GM21423 (cell line): ENCODE measurements around the gene SLC36A4.
"Not testable (repeated sequence)": the region's sequence is repeated elsewhere in the genome, so short reads cannot be mapped to it uniquely, and the experiment has no call there.

Experiments
- ATAC-seq: cut with Tn5 transposase; IDR thresholded peaks from one replicate; pipeline ENCODE4 v1.9.1; 2021; ENCODE audit warnings: mild to moderate bottlenecking, moderate library complexity; ENCODE audit not compliant: unreplicated experiment

The SLC36A4 gene

GRCh38 chr11:93197380-93198214, at the start of gene SLC36A4:
Gene SLC36A4, minus strand, starts transcription at chr11:93197991. Its CDS starts 159 bp downstream, at chr11:93197832.
- peak; percentile 86 for ATAC-seq

DNA sequence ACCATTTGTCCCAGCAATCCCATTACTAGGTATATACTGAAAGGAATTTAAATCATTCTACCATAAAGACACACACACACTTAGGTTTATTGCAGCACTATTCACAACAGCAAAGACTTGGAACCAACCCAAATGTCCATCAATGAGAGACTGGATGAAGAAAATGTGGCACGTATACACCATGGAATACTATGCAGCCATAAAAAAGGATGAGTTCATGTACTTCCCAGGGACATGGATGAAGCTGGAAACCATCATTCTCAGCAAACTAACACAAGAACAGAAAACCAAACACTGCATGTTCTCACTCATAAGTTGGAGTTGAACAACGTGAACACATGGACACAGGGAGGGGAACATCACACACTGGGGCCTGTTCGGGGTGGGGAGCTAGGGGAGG, 49.0 kb upstream of the SLC36A4 start:
- not testable (repeated sequence) for ATAC-seq

- no peak for ATAC-seq
These were observed 46.2 kb upstream of the SLC36A4 start for GRCh38 chr11:93244018-93244417.

GRCh38 chr11:93239966-93240365, 42.2 kb upstream of the SLC36A4 start:
- ATAC-seq, result no peak

- no peak for ATAC-seq
These were observed 41.2 kb upstream of the SLC36A4 start for GRCh38 chr11:93238956-93239355.

GRCh38 chr11:93236741-93237675, 39.2 kb upstream of the SLC36A4 start:
- no peak for ATAC-seq

DNA sequence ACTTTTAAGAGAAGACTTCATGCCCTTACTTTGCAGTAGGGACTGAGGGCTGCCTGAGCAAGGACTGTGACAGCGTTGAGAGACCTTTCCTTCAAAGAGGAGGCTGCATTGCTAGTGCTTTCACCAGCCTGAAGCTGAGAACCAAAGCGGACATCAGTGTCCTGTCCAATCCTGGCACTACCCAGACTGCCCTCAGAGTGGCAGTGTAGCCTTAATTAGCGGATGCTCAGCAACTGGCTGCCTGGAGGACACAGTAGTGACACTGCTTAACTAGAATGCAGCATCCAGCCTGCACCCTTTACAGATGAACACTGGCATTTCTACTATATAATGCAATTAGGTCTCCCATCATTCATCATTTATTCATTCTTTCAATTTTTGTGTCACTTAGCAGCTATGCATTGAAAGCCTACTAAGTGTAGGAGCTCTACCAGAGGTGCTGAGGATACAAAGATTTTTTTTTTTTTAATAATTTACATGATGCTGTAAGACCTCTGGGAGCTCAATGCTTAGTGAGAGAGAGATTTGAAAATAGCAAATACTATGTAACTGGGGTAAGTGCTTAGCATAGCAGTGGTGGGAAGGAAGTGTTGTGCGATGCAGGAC, 36.9 kb upstream of the SLC36A4 start:
- ATAC-seq, result peak; percentile 99

DNA sequence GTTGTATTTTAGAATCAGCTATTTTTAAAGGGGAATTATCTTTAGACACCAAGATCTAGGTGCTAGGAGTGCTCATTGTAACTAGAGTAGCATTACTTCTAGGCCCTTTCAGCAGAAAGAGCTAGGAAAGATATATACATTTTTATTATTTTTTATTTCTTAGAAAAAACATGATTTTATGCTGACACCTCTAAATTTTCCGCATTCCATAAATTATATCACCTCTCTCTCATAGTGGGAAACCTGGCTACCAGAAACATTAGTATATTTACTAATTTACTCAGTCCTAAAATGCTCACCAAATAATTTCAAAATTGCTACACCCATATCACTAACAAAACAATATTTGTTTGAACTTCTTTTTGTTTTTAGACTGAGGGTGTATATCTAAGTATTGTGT, 32.1 kb upstream of the SLC36A4 start:
- ATAC-seq, result no peak

GRCh38 chr11:93225662-93226061, 27.9 kb upstream of the SLC36A4 start:
- ATAC-seq, result no peak

DNA sequence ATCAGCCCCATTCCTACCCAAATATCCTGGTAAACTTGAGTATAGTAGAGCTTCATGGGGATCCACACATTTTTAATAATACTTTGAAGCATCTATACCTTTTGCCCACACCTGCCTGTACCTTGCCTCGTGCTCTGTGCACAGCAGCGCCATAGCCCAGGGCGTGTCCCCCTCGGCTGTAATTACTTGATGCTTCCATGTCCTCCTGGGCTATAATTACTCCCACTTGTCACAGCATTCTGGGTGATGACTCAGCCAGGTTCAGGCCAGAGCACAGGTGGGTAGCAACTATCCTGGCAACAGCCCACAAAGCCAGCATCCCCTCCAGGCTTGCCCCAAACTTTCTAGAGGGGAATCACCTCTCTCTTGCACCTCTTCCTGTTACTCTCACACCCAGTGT, 23.7 kb upstream of the SLC36A4 start:
- ATAC-seq, result no peak

GRCh38 chr11:93220078-93220477, 22.3 kb upstream of the SLC36A4 start:
- no peak for ATAC-seq

DNA sequence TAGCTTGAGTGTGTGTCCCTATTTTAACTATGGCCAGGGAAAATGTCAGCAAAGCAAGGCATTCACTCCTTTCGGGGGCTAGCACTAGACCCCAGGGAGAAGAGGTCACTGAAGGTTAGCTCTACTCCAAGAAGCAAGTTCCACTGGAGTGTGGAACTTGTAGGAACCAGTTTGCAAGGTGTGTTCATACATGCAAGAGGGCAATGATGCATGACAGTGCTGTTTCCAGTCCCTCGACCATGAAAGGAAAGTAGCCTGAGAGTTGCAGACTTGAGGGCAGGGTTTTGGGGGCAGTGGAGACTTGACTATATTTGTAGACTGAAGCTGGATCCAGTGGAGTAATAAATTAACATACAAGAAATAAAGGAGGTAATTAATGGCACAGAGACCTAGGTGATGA, 21.6 kb upstream of the SLC36A4 start:
- no peak for ATAC-seq

DNA sequence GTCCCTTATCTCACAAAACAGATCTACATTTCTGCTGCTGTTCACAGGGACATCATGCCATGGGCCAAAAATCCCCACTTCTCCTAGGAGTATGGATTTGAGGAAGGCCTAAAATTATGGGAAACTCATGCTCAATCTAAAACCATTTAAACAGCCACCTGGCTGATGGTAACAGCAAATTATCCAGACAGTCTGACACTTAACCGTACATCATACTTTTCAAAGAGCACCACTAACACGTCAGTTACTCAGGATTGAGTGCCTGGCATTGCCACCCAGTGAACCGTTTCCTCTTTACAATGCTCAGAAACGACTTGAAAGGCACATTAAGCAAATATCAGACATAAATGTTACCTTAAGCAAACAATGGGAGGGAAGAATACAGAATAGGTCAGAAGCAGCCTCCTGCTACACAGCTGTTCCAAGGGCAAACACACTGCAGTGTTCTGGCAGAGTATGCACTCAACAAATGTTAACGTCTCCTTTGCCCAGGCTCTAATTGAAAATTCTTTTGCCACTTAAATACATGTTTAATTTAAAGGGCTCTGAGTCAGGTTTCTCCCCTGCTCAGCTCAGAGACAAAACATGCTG, 18.8 kb upstream of the SLC36A4 start:
- no peak for ATAC-seq

DNA sequence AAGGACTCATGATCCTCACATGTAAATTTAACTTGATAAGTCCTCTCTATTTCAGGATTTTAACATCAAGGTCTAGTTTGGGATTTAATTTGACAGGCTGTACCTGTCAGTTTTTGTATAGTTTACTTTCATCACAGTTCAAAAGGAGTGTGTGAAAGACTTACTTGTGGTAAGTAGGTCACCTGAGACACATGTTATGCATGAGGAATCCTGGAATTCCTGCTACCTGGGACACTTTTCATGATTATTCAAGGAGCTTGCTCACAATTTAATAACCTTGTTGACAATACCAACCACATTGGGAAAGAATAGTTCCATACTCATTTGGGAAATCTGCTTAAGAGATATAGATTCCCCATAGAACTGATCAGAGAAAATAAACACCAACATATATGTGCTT, 15.8 kb upstream of the SLC36A4 start:
- ATAC-seq, result no peak

GRCh38 chr11:93212094-93212493, 14.3 kb upstream of the SLC36A4 start:
- ATAC-seq, result no peak

DNA sequence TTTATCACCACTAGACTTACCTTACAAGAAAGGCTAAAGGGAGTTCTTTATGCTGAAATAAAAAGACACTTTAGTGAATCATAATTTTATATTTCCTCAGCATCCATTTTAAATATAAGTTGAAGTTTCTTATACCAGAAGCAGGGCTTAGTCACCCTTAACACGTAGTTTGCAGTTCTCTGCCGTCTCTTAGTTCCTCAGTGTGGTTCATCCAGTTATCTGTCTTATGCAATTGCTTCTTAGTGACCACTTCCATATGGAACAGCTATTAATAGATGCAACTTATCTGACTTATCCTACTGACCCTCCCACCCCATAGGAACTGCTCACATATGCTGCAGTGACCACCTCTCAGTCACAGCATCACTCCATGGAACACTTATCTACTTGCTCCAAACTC, 11.7 kb upstream of the SLC36A4 start:
- no peak for ATAC-seq

DNA sequence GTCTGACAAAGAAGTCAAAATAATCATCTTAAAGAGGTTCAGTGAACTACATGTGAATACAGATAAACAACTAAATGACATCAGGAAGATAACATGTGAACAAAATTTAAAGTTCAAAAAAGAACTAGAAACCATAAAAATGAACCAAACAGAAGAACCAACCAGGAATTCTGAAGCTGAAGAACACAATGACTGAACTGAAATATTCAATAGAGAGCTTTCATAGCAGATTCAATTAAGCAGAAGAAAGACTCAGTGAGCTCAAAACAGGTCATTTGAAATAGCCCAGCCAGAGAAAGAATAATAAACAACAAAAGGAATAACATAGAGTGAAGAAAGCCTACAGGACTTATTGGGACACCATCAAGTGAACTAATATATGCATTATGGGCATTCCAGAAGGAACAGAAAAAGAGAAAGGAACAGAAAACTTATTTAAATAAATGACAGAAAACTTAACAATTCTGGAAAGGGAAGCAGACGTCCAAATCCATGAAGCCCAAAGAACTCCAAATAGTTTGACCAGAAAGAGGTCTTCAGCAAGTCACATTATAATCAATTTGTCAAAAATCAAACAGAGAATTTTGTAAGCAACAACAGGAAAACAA, 11.0 kb upstream of the SLC36A4 start:
- no peak for ATAC-seq

- no peak for ATAC-seq
These were observed 1.8 kb upstream of the SLC36A4 start for GRCh38 chr11:93199616-93200015.

DNA sequence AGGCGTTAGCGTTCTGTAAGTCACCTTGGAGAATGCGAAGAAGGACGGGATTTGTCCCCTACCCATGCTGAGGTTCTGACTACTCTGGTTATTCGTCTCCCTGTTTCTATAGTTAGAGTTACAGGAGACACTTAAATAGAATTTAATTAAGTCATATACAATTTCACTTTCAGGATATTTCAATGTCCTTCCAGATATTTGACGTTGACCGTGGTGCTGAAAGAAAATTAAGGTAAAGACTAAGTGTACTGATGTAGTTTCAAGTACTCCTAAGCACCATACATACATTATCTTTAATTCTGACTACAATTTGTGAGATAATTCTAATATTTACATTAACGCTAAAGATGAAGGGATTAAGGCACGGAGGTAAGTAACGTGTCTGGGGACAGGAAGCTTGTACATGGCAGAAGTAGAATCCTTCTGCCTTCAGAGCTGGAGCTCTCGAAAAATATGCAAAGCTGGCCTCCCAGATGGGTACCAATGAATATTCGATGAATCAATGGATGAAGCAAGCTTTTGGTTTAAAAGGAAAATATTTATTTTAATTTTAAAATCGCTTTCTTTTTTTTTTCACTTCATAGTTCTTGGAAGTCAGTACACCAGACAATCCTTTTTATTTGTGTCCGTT, 539 bp upstream of the SLC36A4 start:
- no peak for ATAC-seq

DNA sequence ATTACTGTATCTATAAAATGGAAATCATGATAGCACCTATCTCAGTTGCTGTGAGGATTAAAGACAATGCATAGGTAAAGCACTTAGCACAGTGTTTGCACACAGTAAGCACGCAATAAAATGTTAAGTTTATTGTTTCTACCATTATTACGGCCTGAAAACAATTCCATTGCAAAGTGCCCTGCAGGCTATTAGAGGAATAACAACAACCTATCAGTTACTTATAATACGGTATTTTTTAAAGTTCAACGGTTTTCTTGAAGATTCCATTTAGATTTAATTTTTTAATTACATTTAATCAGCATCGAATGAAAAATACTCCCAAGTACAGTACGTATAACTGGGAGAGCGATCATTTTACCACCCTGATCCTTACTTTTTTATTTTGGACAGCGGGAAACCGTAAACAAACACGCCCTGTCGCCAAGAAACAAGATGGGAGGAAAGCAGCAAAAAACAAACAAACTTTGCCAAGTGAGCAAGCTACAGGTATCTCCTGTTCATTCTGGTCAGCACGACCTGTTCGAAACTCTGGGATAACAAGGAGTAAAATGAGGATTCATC, 893 bp downstream of the SLC36A4 start:
- ATAC-seq, result peak; percentile 8
